Transverse colon (tissue), 4 donors: ENCODE data around the gene RLF. TPM values are rescaled to one million over a fixed set of nuclear protein-coding genes. Genes with fewer than 3 reads are reported as not detected.

Source experiments
- DNase-seq: peaks from one replicate; pipeline ENCODE4 v3.0.0-alpha.2; 2019
- H3K27ac ChIP-seq, 4 donors: fragments of 200-600 bp; sonication (generic); 2 replicates each; pipeline ENCODE4 v1.5.1; 2016 to 2018; ENCODE audit warnings: inconsistent platforms in 4 of 4
- H3K27me3 ChIP-seq: fragments of 200-600 bp; sonication (generic); 2 replicates; pipeline ENCODE4 v1.5.1; 2017; ENCODE audit warnings: inconsistent platforms
- H3K36me3 ChIP-seq, 4 donors: fragments of 200-600 bp; sonication (generic); 2 replicates each; pipeline ENCODE4 v1.5.1; 2017 to 2019; ENCODE audit warnings: inconsistent platforms in 4 of 4
- H3K4me1 ChIP-seq, 4 donors: fragments of 200-600 bp; sonication (generic); 2 replicates each; pipeline ENCODE4 v1.5.1; 2017 to 2020; ENCODE audit warnings: inconsistent platforms in 4 of 4
- H3K4me3 ChIP-seq, 4 donors: fragments of 200-600 bp; sonication (generic); 1 replicate in 1 of 4; 2 replicates in 3 of 4; pipeline versions ENCODE4 v1.5.1 to v1.6.1; 2017 to 2019; ENCODE audit warnings: inconsistent platforms in 4 of 4
- H3K9me3 ChIP-seq, 2 donors: fragments of 200-600 bp; sonication (generic); 2 replicates each; pipeline ENCODE4 v1.5.1; 2017 to 2019; ENCODE audit warnings: inconsistent platforms in 2 of 2
- EP300 ChIP-seq: sonication (generic); formaldehyde crosslinking; IDR thresholded peaks from one replicate; pipeline ENCODE4 v1.6.1; 2017; ENCODE audit warnings: antibody characterized with exemption, low read depth
- POLR2A ChIP-seq: fragments of 450-650 bp; IDR thresholded peaks from one replicate; pipeline ENCODE4 v1.6.1; 2016; ENCODE audit warnings: antibody characterized with exemption, mild to moderate bottlenecking, moderate library complexity
- POLR2AphosphoS5 ChIP-seq, 3 donors: sonication (generic); formaldehyde crosslinking; IDR thresholded peaks; one replicate each; pipeline ENCODE4 v1.6.1; 2016; ENCODE audit warnings: antibody characterized with exemption in 3 of 3
- WGBS, 2 donors: methylation state at CpG; one replicate each; pipeline ENCODE4 v1.1.5; 2018; ENCODE audit warnings: low coverage in 1 of 2; 5-methylcytosine and 5-hydroxymethylcytosine counted together
- in situ Hi-C, 4 donors: fragments of 200-750 bp; cut with MboI; loops; one replicate each; pipeline versions ENCODE4 v1.15.0 to v1.15.1; 2017; ENCODE audit warnings: low sequenced_read_pairs in 3 of 4, low pct_ligation_motif_present in 1 of 4, low pct_unique_long_range_greater_than_20kb in 1 of 4
- intact Hi-C: fragments of 100-400 bp; cut with DNase I; formaldehyde crosslinking; loops from one replicate; pipeline ENCODE4 v1.15.1; 2023; ENCODE audit warnings: low total_unique reads
- total RNA-seq, 4 donors: library from RNA; depleted of rRNA; stranded (reverse); fragments of >200 nt; gene quantifications; one replicate each; pipeline ENCODE4 v1.1.0, GENCODE V29; 2016
- TF ChIP-seq, protein P1 (sequence below), 5 experiments: fragments of 200-600 bp in 3 of 5; fragments of 450-650 bp in 2 of 5; sonication (generic) in 3 of 5; IDR thresholded peaks; 1 replicate in 2 of 5; 2 replicates in 3 of 5; pipeline ENCODE4 v1.5.1; 2016 to 2017; ENCODE audit warnings: antibody characterized with exemption in 5 of 5, inconsistent platforms in 3 of 5, mild to moderate bottlenecking in 2 of 5, moderate library complexity in 1 of 5

The RLF gene
- total RNA-seq, 4 donors from 2014 or later, result 11.2 to 18.3 (median 13.9) TPM

DNA sequence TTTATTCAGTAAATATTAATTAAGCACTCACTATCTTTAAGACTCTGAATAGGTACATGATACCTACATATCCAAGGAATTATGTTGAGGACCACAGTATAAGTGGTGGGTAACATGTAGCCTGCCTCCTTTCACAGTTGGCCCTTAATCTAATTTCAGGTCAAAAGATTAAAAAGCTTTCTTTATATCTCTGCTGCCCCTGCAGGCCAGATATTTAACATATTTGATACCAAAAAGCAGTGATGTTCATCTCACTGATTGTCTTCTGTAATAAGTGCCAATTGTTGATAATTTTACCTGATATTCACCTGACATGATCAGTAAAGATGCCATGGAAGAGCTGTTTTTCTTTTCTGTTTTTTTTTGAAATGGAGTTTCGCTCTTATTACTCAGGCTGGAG, 36.5 kb downstream of the RLF start:
- Histone ChIP-seq H3K9me3 (no peaks in the 10 kb centered on the region), H3K36me3 (peaks cover 0 to 18% (median 6%) of the 10 kb centered on the region in 4 donors), H3K27me3 (no peaks in the 10 kb centered on the region), H3K4me3 (no peak overlapping the region), H3K4me1 (no peaks in the 10 kb centered on the region), H3K27ac (no peak overlapping the region)
- no peak for DNase-seq
- intact Hi-C loops (no loop called here), in situ Hi-C loops (no loop called here)
- WGBS, 2 donors, result 90 to 100% methylated on average over 1 of the region's 1 CpG
- no peak for TF ChIP-seq POLR2A
- TF ChIP-seq POLR2AphosphoS5 (IDR thresholded peaks at IDR 0.05), result no peak
- no peak for TF ChIP-seq EP300
- TF ChIP-seq, protein P1, sequence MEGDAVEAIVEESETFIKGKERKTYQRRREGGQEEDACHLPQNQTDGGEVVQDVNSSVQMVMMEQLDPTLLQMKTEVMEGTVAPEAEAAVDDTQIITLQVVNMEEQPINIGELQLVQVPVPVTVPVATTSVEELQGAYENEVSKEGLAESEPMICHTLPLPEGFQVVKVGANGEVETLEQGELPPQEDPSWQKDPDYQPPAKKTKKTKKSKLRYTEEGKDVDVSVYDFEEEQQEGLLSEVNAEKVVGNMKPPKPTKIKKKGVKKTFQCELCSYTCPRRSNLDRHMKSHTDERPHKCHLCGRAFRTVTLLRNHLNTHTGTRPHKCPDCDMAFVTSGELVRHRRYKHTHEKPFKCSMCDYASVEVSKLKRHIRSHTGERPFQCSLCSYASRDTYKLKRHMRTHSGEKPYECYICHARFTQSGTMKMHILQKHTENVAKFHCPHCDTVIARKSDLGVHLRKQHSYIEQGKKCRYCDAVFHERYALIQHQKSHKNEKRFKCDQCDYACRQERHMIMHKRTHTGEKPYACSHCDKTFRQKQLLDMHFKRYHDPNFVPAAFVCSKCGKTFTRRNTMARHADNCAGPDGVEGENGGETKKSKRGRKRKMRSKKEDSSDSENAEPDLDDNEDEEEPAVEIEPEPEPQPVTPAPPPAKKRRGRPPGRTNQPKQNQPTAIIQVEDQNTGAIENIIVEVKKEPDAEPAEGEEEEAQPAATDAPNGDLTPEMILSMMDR (IDR thresholded peaks at IDR 0.05), result no peak

GRCh38 chr1:40199126-40199525, 37.9 kb downstream of the RLF start:
- 87 to 92% methylated on average over 3 of the region's 3 CpGs for WGBS, 2 donors
- Histone ChIP-seq H3K36me3 (peaks cover 0 to 26% (median 6%) of the 10 kb centered on the region in 4 donors), H3K27ac (no peak overlapping the region), H3K4me3 (no peak overlapping the region), H3K4me1 (no peaks in the 10 kb centered on the region), H3K9me3 (no peaks in the 10 kb centered on the region), H3K27me3 (no peaks in the 10 kb centered on the region)
- no peak for DNase-seq
- TF ChIP-seq, protein P1 (IDR thresholded peaks at IDR 0.05), result no peak
- TF ChIP-seq POLR2AphosphoS5 (IDR thresholded peaks at IDR 0.05), result no peak
- TF ChIP-seq EP300, result no peak
- no peak for TF ChIP-seq POLR2A
- in situ Hi-C loops (no loop called here), intact Hi-C loops (no loop called here)

GRCh38 chr1:40204856-40205255, 43.7 kb downstream of the RLF start:
- Histone ChIP-seq H3K9me3 (no peaks in the 10 kb centered on the region), H3K27ac (no peak overlapping the region), H3K27me3 (no peaks in the 10 kb centered on the region), H3K4me3 (no peak overlapping the region), H3K4me1 (no peaks in the 10 kb centered on the region), H3K36me3 (peaks cover 0 to 18% (median 5%) of the 10 kb centered on the region in 4 donors)
- DNase-seq, result no peak
- intact Hi-C loops, result no loop called here
- in situ Hi-C loops, result no loop called here
- 87 to 96% methylated on average over 4 of the region's 4 CpGs for WGBS, 2 donors
- TF ChIP-seq POLR2A (no peak), POLR2AphosphoS5 (IDR thresholded peaks at IDR 0.05) (no peak), EP300 (no peak)
- TF ChIP-seq, protein P1 (IDR thresholded peaks at IDR 0.05), result no peak

DNA sequence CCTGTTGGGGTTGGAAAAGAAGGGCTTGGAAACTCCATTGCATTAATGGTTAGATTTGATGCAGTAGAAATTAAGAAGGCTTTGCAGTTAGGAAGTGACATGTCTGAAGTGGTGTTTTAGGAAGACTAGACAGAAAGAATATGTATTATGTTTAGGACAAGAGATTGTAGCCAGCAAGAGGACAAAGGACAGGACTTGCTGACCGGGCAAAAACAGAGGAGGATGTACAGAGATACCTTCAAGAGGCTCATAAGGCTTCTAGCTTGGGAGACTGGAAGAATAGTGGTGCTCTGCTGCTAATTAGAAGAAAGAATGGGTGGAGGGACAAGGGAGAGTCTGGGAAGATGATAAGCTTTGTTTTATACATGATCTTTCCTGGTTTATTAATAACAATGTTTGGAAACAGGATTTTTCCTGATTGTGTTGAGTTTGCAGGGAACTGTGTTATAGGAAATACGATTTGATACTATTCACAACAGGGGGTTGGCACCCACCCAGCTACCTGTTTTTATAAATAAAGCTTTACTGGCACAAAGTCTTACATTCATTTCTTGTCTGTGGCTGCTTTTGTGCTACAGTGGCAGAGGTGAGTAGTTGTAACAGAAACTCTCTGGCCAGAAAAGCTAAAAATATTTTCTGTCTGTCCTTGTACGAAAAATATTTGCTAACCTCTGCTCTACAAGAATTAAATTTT, 49.5 kb downstream of the RLF start:
- in situ Hi-C loops, result no loop called here
- DNase-seq, result no peak
- TF ChIP-seq EP300 (no peak), POLR2AphosphoS5 (IDR thresholded peaks at IDR 0.05) (no peak), POLR2A (no peak)
- TF ChIP-seq, protein P1 (IDR thresholded peaks at IDR 0.05), result no peak

More for the DNA sequence above, 49.5 kb downstream of the RLF start:
- H3K4me1 ChIP-seq, result no peaks in the 10 kb centered on the region
- intact Hi-C loops, result no loop called here
- peaks cover 0 to 22% (median 5%) of the 10 kb centered on the region in 4 donors for H3K36me3 ChIP-seq
- H3K9me3 ChIP-seq, result no peaks in the 10 kb centered on the region
- no peak overlapping the region for H3K27ac ChIP-seq
- 88 to 90% methylated on average over 3 of the region's 3 CpGs for WGBS, 2 donors
- H3K27me3 ChIP-seq, result no peaks in the 10 kb centered on the region
- no peak overlapping the region for H3K4me3 ChIP-seq
